Right ventricle myocardium inferior (tissue), 1 donor: ENCODE results near the gene MGAT5. TPM values are rescaled to one million over a fixed set of nuclear protein-coding genes. Genes with fewer than 3 reads are reported as not detected.

ENCODE experiments used
- ATAC-seq: fragments of 200-7000 bp; cut with Tn5 transposase; one replicate; pipeline ENCODE4 v1.9.1; 2020; ENCODE audit warnings: mild to moderate bottlenecking, moderate library complexity
- DNase-seq: peaks from one replicate; pipeline ENCODE4 v3.0.0; 2021; ENCODE audit errors: missing footprints
- intact Hi-C: fragments of 100-400 bp; cut with DNase I; formaldehyde crosslinking; loops from one replicate; pipeline ENCODE4 v1.11.0; 2022
- total RNA-seq: library from RNA; stranded (reverse); fragmentation: NEBNext Ultra II Directional; extraction: Animal tissue kit (Norgen Biotek cat#: 25700); gene quantifications from one replicate; pipeline ENCODE4 v1.2.1, GENCODE V29; 2021
- donor health status: DM: no; HTN: yes; CAD: no; lungs with severe emphysema.

The MGAT5 gene
- total RNA-seq, 1 donor from 2014 or later: 92.3 TPM

GRCh38 chr2:134396493-134396892 is 142.6 kb downstream of the MGAT5 start:
- intact Hi-C loops: no loop called here
- no peak for DNase-seq
- peak; percentile 26 for ATAC-seq

DNA sequence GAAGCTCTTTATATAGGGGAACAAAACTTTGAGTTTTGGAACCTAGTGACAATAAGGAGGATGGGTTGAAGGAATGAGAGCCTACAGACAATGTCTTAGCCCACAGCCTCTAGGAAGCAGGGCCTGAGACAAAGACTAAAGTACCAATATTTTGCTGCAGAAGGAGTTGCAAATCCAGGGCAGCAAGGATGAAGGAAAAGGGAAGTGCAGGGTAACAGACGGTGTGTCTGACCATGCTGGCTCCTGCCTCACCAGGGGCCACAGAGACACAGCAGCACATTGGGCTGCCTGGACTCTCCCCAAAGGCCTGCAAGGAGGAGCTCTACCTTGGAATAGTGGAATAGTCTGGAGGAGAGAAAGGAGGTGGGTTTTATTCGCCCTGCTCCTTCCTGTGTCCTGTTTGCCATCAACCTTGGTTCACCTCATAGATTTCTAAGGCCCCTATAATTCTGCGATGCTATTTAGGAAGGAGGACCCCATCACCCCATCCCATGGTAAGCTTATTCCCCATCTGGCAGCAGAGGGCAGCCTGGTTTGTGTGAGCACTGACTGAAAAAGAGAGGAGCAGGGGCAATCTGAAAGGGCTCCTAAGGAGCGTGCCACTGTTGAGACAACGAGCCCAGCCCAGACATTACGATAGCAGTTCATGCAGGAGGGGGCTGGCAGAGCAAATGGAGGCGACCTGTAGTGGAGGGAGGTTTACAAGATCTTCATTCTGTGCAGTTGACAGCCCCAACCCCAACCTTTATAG is 143.4 kb downstream of the MGAT5 start:
- DNase-seq (no peak), ATAC-seq (no peak)
- intact Hi-C loops: no loop called here

GRCh38 chr2:134398300-134398699 is 144.4 kb downstream of the MGAT5 start:
- DNase-seq (no peak), ATAC-seq (no peak)
- intact Hi-C loops: no loop called here

DNA sequence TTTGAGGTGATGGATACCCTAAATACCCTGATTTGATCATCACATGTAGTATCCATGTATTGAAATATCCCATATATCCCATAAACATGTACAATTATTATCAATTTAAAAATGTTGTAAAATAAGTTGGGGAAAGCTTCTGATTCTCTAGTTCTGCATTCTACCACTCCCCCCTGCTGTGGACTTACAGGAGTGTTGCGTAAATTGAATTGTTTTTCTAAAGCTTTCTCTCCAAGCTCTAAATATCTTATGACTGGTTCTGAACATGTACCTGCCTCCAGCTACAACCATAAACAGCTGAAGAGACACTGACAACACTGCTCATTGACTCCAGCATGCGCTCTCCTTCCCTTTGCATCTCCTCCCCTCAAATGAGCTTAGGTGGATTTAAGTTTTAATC is 145.2 kb downstream of the MGAT5 start:
- intact Hi-C loops: no loop called here
- DNase-seq: no peak

DNA sequence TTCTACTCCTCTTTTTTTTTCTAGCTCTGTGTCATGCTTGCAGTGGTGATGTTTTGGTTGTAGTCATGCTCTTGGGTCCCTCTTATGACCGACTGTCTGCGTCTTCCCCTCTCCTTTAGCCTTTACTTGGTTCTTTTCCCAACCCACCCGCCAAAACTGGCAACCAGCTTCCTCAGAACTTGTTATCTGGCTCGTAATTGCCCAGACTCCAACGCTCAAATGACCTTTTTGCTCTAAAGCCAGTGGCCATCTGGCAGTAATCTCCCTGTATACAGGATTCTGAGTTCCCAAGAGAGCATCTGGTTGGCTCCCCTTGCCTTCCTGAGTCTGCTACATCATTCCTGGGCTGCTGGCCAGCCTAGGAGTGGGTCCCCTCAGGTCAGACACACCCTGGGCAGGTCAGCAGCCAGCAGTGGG is 147.2 kb downstream of the MGAT5 start:
- DNase-seq: peak; percentile 79
- peak; percentile 72 for ATAC-seq
- intact Hi-C loops: loop anchor here (10.0 kb wide), 1 partner anchor 86 kb away; no protein-coding TSS in a partner anchor

More for the DNA sequence above, 145.2 kb downstream of the MGAT5 start:
- no peak for ATAC-seq

- intact Hi-C loops: loop anchor here (10.0 kb wide), 1 partner anchor 87 kb away; no protein-coding TSS in a partner anchor
- DNase-seq: no peak
- peak; percentile 85 for ATAC-seq
These were observed 147.9 kb downstream of the MGAT5 start for GRCh38 chr2:134401789-134402188.

DNA sequence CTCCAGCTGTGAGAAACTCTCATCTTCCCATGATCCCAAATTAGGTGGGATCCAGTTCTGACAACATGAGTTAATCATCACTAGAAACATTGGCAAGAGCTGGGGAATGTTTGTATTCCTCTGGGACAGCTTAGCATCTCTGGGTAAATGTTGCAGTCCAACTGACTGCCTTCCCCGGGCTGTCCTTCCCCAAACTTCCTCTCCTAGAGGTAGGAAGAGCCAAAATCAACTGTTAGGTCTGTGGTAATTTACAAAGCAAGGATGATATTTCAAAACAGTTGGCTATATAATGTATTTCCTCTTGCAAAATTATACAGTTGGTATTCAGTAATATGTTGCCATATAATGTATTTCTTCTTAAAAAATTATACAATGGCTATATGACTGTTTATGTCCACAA is 148.5 kb downstream of the MGAT5 start:
- peak; percentile 84 for ATAC-seq
- intact Hi-C loops: loop anchor here (10.0 kb wide), 1 partner anchor 88 kb away; no protein-coding TSS in a partner anchor
- no peak for DNase-seq

DNA sequence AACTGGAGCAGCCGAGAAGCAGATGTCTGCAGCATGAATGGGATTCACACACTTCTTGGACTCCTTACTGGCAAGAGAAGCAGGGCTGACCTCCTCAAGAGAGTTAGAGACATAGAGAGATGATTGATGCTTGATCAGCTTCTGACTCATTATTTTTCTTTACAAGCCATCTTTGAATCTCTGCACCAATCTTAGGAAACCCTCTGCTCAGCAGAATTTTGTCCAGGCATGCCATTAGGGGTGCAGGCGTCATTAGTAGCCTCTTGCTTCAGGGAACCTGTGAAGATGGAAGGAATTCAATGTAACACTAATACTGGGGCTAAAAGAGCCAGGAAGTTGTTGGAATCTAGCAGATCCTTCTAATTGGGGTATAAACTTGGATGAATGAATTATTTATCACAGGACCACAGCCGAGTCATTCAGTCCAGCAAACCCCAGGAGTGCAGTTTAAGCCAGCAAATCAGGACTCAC is 151.8 kb downstream of the MGAT5 start:
- intact Hi-C loops: loop anchor here (5.0 to 10.0 kb wide), 2 partner anchors 91 to 123 kb away; no protein-coding TSS in a partner anchor
- ATAC-seq: no peak
- no peak for DNase-seq

- DNase-seq (no peak), ATAC-seq (no peak)
- intact Hi-C loops: loop anchor here (5.0 to 10.0 kb wide), 2 partner anchors 92 to 124 kb away; no protein-coding TSS in a partner anchor
These were observed 152.4 kb downstream of the MGAT5 start for GRCh38 chr2:134406311-134406710.

DNA sequence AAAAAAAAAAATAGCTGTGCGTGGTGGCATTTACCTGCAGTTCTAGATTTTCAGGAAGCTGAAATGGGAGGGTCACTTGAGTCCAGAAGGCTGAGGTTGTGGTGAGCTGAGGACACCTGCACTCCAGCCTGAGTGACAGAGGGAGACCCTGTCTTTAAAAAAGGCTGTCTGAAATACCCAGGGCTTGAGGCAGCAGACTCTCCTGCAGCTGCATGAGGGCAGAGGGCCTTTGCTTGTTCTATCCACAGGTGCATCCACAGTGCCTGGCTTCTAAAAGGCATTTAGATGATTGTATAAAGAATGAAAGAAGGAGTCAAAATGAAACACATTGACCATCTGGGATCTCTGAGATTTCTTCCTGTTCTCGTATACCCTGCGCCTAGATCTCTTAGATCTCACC is 152.9 kb downstream of the MGAT5 start:
- no peak for ATAC-seq
- no peak for DNase-seq
- intact Hi-C loops: loop anchor here (5.0 to 10.0 kb wide), 2 partner anchors 92 to 124 kb away; no protein-coding TSS in a partner anchor

DNA sequence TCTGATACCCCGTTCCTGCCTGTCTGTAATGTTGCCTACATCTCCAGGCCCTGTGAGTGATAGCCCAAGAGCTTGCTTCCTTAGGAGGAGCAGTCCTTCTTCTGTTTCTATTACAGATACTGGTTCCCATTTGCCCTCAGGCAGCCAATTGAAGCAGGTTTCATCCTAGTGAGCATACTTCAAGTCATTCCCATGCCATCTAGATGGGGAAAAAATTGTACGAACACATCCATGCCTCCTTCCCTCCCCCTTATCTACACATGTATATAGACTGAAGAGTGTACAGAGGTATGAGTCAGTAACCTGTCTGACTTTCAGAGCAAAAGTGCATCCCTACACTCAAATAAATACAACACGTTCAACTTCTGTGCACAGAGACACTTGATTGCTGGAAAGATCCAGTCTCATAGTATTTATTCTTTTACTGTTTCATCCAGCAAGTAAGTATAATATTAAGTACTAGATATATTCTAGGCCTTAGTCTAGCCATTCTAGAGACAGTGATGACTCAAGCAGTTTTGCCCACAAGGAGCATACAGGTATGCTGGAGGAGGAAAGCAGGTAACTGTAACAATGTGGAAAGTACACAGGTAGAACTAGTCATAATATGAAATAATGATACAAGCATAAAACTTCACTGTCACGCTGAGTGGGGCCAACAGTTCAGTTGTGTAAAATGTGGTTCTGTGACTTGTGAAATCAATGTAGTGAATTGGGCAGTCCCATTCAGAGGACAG is 153.4 kb downstream of the MGAT5 start:
- DNase-seq: no peak
- intact Hi-C loops: loop anchor here (5.0 to 10.0 kb wide), 2 partner anchors 93 to 125 kb away; no protein-coding TSS in a partner anchor
- no peak for ATAC-seq

GRCh38 chr2:134408386-134408785 is 154.5 kb downstream of the MGAT5 start:
- no peak for ATAC-seq
- intact Hi-C loops: loop anchor here (5.0 to 10.0 kb wide), 2 partner anchors 94 to 126 kb away; no protein-coding TSS in a partner anchor
- DNase-seq: no peak

- intact Hi-C loops: loop anchor here (5.0 to 10.0 kb wide), 2 partner anchors 94 to 126 kb away; no protein-coding TSS in a partner anchor
- DNase-seq (no peak), ATAC-seq (no peak)
These were observed 154.9 kb downstream of the MGAT5 start for GRCh38 chr2:134408791-134409190.

GRCh38 chr2:134410006-134410405 is 156.1 kb downstream of the MGAT5 start:
- intact Hi-C loops: loop anchor here (2.0 to 5.0 kb wide), 4 partner anchors 38 to 523 kb away; no protein-coding TSS in a partner anchor
- no peak for DNase-seq
- ATAC-seq: no peak

- intact Hi-C loops: loop anchor here (2.0 to 5.0 kb wide), 4 partner anchors 39 to 524 kb away; no protein-coding TSS in a partner anchor
- DNase-seq (no peak), ATAC-seq (no peak)
These were observed 157.0 kb downstream of the MGAT5 start for GRCh38 chr2:134410831-134411231.

GRCh38 chr2:134411279-134411827 is 157.5 kb downstream of the MGAT5 start:
- DNase-seq: no peak
- intact Hi-C loops: loop anchor here (2.0 to 5.0 kb wide), 4 partner anchors 39 to 524 kb away; no protein-coding TSS in a partner anchor
- ATAC-seq: peak; percentile 30

- intact Hi-C loops: loop anchor here (2.0 to 5.0 kb wide), 4 partner anchors 40 to 525 kb away; no protein-coding TSS in a partner anchor
- no peak for DNase-seq
These were observed 158.2 kb downstream of the MGAT5 start for GRCh38 chr2:134411828-134412638.

GRCh38 chr2:134412639-134412999 is 158.7 kb downstream of the MGAT5 start:
- ATAC-seq: no peak
- intact Hi-C loops: loop anchor here (5.0 kb wide), 3 partner anchors 40 to 525 kb away; no protein-coding TSS in a partner anchor
- DNase-seq: no peak

More at GRCh38 chr2:134411828-134412638, 158.2 kb downstream of the MGAT5 start:
- ATAC-seq: peak; percentile 96
